GM18870 (cell line): ENCODE measurements around the gene PIPOX.

Source experiments
- ATAC-seq: cut with Tn5 transposase; IDR thresholded peaks from one replicate; pipeline ENCODE4 v1.9.1; 2021; ENCODE audit warnings: moderate library complexity; ENCODE audit not compliant: unreplicated experiment

PIPOX gene

GRCh38 chr17:29094101-29094708, 51.3 kb downstream of the PIPOX start:
- ATAC-seq = no peak

DNA sequence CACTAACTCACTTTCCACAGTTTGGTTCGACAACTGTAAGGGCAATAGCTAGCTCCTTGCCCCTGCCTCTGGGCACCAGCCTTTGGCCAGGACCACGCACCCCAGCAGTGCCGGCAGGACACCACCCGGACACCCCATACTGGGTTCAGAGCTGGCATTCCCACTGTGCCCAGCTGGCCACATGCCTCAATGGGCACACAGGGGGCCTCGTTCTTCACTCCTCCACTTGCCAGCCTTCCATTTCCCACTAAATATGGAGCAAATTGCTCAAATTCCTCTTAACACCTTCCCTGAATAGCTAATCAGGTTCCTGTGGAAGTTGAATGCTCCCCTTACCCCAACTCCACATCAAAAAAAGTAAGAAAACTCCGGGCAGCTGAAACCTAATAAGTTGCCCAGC, 52.5 kb downstream of the PIPOX start:
- no peak for ATAC-seq

DNA sequence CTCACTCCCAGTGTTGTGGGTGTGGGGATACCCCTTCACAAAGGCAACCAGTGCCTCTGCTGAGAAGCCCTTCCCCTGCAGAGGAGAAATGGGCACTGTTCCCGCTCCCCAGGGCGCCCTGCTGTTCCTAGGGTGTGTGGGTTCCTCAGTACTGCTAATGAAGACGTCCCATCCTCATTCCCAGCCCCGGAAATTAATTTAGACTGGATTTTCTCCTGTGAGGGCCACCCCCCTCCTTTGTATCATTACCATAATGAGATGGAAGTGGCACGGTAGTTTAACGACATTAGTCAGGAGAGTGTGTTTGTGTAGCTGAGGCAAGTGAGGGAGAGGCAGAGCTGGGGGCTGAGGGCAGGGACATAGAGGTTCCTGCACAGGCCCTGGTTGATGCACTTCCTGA, 53.2 kb downstream of the PIPOX start:
- ATAC-seq = no peak

GRCh38 chr17:29099527-29099926, 56.6 kb downstream of the PIPOX start:
- ATAC-seq = no peak

DNA sequence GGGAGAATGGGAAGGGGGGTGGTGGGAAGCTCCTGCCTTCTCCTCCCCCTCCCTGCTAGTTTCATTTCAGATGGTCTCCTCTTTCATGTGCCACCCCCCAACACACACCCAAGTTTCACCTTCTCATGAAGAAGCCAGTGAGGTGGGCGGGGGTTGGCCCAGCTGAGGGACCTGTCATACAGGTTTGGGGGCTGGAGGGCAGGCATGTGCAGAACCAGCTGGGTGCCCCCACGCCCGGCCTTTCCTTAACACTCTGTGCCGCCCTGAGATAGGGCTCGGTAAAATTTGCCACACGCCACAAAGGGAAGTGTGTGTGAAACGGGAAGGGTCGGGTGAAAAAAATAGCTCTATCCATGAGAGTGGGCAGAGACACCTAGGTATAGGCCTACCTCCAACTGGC, 57.4 kb downstream of the PIPOX start:
- no peak for ATAC-seq

- no peak for ATAC-seq
Observed at GRCh38 chr17:29102046-29102445, 59.1 kb downstream of the PIPOX start.

GRCh38 chr17:29102741-29103181, 59.8 kb downstream of the PIPOX start:
- no peak for ATAC-seq

GRCh38 chr17:29103341-29103740, 60.4 kb downstream of the PIPOX start:
- no peak for ATAC-seq
